Mesothelial cell of epicardium (in vitro differentiated cells): ENCODE data around the gene GNE. TPM values are rescaled to one million over a fixed set of nuclear protein-coding genes. Genes with fewer than 3 reads are reported as not detected.
"Not testable (repeated sequence)": the region's sequence is repeated elsewhere in the genome, so short reads cannot be mapped to it uniquely, and the experiment has no call there.

ENCODE experiments used
- DNase-seq, 2 experiments: peaks; one replicate each; pipeline ENCODE4 v3.0.0; 2021; ENCODE audit warnings: low spot score in 2 of 2; ENCODE audit not compliant: unreplicated experiment in 2 of 2
- H3K27ac Mint-ChIP-seq: 2 replicates; pipeline ENCODE4 v1.8.0; 2021; ENCODE audit warnings: mixed read lengths
- H3K27me3 Mint-ChIP-seq: 2 replicates; pipeline ENCODE4 v1.8.0; 2021; ENCODE audit warnings: low read depth, mixed read lengths
- H3K36me3 Mint-ChIP-seq: 2 replicates; pipeline ENCODE4 v1.8.0; 2021; ENCODE audit warnings: mixed read lengths
- H3K4me1 Mint-ChIP-seq: 2 replicates; pipeline ENCODE4 v1.8.0; 2021; ENCODE audit warnings: mixed read lengths
- H3K4me3 Mint-ChIP-seq: 2 replicates; pipeline ENCODE4 v1.8.0; 2021; ENCODE audit warnings: mild to moderate bottlenecking, moderate library complexity, mixed read lengths
- H3K9me3 Mint-ChIP-seq: 2 replicates; pipeline ENCODE4 v1.8.0; 2021; ENCODE audit warnings: mixed read lengths
- CTCF ChIP-seq: fragments of 200-600 bp; sonication (generic); IDR thresholded peaks from one replicate; pipeline ENCODE4 v1.5.0; 2021; ENCODE audit warnings: antibody characterized with exemption; ENCODE audit not compliant: unreplicated experiment
- total RNA-seq: library from RNA; stranded (reverse); gene quantifications from 3 replicates; pipeline ENCODE4 v1.2.1, GENCODE V29; 2021

GNE gene
- total RNA-seq: 12.1 to 13.4 TPM (median 12.4 TPM) in 3 replicates

- TF ChIP-seq CTCF: no peak
- H3K27me3 Mint-ChIP-seq: no peaks in the 10 kb centered on the region
- H3K9me3 Mint-ChIP-seq: no peaks in the 10 kb centered on the region
- peak within 1 kb of the TSS; percentile 98 for H3K27ac Mint-ChIP-seq
- peak; percentile 96 to 97 for DNase-seq
- peak within 1 kb of the TSS; percentile 96 for H3K4me3 Mint-ChIP-seq
- H3K4me1 Mint-ChIP-seq: peaks cover 6% of the 10 kb centered on the region
- H3K36me3 Mint-ChIP-seq: no peaks in the 10 kb centered on the region
Observed at GRCh38 chr9:36258208-36258995, at the start of gene GNE. Gene GNE (minus strand): TSS chr9:36258448. CDS start chr9:36249355, 9,093 bp downstream.

GRCh38 chr9:36306471-36307306 lies 48.4 kb upstream of the GNE start:
- H3K4me3 Mint-ChIP-seq: no peak overlapping the region
- H3K27me3 Mint-ChIP-seq: no peaks in the 10 kb centered on the region
- no peak for TF ChIP-seq CTCF
- H3K27ac Mint-ChIP-seq: no peak overlapping the region
- H3K4me1 Mint-ChIP-seq: peaks cover 18% of the 10 kb centered on the region
- no peak for DNase-seq
- H3K9me3 Mint-ChIP-seq: no peaks in the 10 kb centered on the region
- H3K36me3 Mint-ChIP-seq: no peaks in the 10 kb centered on the region

- not testable (repeated sequence) for H3K9me3 Mint-ChIP-seq, H3K4me3 Mint-ChIP-seq, H3K36me3 Mint-ChIP-seq, DNase-seq, H3K27me3 Mint-ChIP-seq
- Mint-ChIP-seq H3K27ac (peak overlapping the region; percentile 33), H3K4me1 (peaks cover 18% of the 10 kb centered on the region)
Observed at GRCh38 chr9:36304366-36304765, 46.1 kb upstream of the GNE start.

- Mint-ChIP-seq H3K36me3 (peaks cover 3% of the 10 kb centered on the region), H3K9me3 (peaks cover 5% of the 10 kb centered on the region), H3K27me3 (no peaks in the 10 kb centered on the region), H3K4me1 (peaks cover 16% of the 10 kb centered on the region), H3K27ac (no peak overlapping the region), H3K4me3 (no peak overlapping the region)
- no peak for DNase-seq
- TF ChIP-seq CTCF: no peak
Observed at GRCh38 chr9:36301227-36301626, 43.0 kb upstream of the GNE start.

GRCh38 chr9:36298566-36298965 lies 40.3 kb upstream of the GNE start:
- H3K9me3 Mint-ChIP-seq: peaks cover 5% of the 10 kb centered on the region
- H3K4me1 Mint-ChIP-seq: peaks cover 7% of the 10 kb centered on the region
- H3K36me3 Mint-ChIP-seq: peaks cover 5% of the 10 kb centered on the region
- no peaks in the 10 kb centered on the region for H3K27me3 Mint-ChIP-seq
- no peak for DNase-seq
- no peak overlapping the region for H3K27ac Mint-ChIP-seq
- H3K4me3 Mint-ChIP-seq: no peak overlapping the region
- TF ChIP-seq CTCF: no peak

- DNase-seq: no peak
- Mint-ChIP-seq H3K27ac (no peak overlapping the region), H3K9me3 (peaks cover 5% of the 10 kb centered on the region), H3K27me3 (no peaks in the 10 kb centered on the region), H3K36me3 (peaks cover 5% of the 10 kb centered on the region), H3K4me1 (peaks cover 7% of the 10 kb centered on the region), H3K4me3 (no peak overlapping the region)
- TF ChIP-seq CTCF: no peak
Observed at GRCh38 chr9:36297798-36298197, 39.5 kb upstream of the GNE start.

- DNase-seq, H3K4me1 Mint-ChIP-seq, H3K36me3 Mint-ChIP-seq, H3K9me3 Mint-ChIP-seq, H3K27ac Mint-ChIP-seq, H3K4me3 Mint-ChIP-seq, H3K27me3 Mint-ChIP-seq: not testable (repeated sequence)
Observed at GRCh38 chr9:36294996-36295395, 36.7 kb upstream of the GNE start.
